Esophagus muscularis mucosa (tissue), 4 donors: ENCODE measurements around the gene NCAM1. TPM values are rescaled to one million over a fixed set of nuclear protein-coding genes. Genes with fewer than 3 reads are reported as not detected.

Source experiments
- DNase-seq: peaks from one replicate; pipeline ENCODE4 v3.0.0-alpha.2; 2017; ENCODE audit errors: extremely low spot score
- H3K27ac ChIP-seq, 4 donors: fragments of 200-600 bp; sonication (generic); replicated peaks in 1 of 4; 1 replicate in 3 of 4; 2 replicates in 1 of 4; pipeline ENCODE4 v1.5.1; 2016 to 2019; ENCODE audit warnings: mild to moderate bottlenecking in 1 of 4
- H3K27me3 ChIP-seq, 4 donors: fragments of 200-600 bp; sonication (generic); one replicate each; pipeline versions ENCODE4 v1.5.1 to v1.6.0; 2016 to 2019
- H3K36me3 ChIP-seq, 4 donors: fragments of 200-600 bp; sonication (generic); one replicate each; pipeline ENCODE4 v1.5.1; 2016 to 2019
- H3K4me1 ChIP-seq, 4 donors: fragments of 200-600 bp; sonication (generic); one replicate each; pipeline ENCODE4 v1.5.1; 2016 to 2019
- H3K4me3 ChIP-seq, 4 donors: fragments of 200-600 bp; sonication (generic); 1 replicate in 2 of 4; 2 replicates in 2 of 4; pipeline ENCODE4 v1.5.1; 2016 to 2019; ENCODE audit warnings: mild to moderate bottlenecking in 4 of 4, moderate library complexity in 1 of 4
- H3K9me3 ChIP-seq, 4 donors: fragments of 200-600 bp; sonication (generic); 1 replicate in 3 of 4; 2 replicates in 1 of 4; pipeline ENCODE4 v1.5.1; 2016 to 2019
- CTCF ChIP-seq, 3 experiments: fragments of 200-600 bp in 2 of 3; fragments of 450-650 bp in 1 of 3; sonication (generic) in 2 of 3; IDR thresholded peaks; one replicate each; pipeline ENCODE4 v1.5.1; 2017 to 2019; ENCODE audit warnings: antibody characterized with exemption in 3 of 3, mild to moderate bottlenecking in 2 of 3, moderate library complexity in 1 of 3
- EP300 ChIP-seq: sonication (generic); formaldehyde crosslinking; IDR thresholded peaks from one replicate; pipeline ENCODE4 v1.6.1; 2017; ENCODE audit warnings: antibody characterized with exemption
- POLR2A ChIP-seq: fragments of 450-650 bp; IDR thresholded peaks from one replicate; pipeline ENCODE4 v1.6.1; 2017; ENCODE audit warnings: antibody characterized with exemption, moderate library complexity, mild to moderate bottlenecking, low read depth
- POLR2AphosphoS5 ChIP-seq, 2 donors: sonication (generic); formaldehyde crosslinking; IDR thresholded peaks; one replicate each; pipeline ENCODE4 v1.6.1; 2017; ENCODE audit warnings: antibody characterized with exemption in 2 of 2
- WGBS: methylation state at CpG from one replicate; pipeline ENCODE4 v1.1.5; 2018; 5-methylcytosine and 5-hydroxymethylcytosine counted together
- intact Hi-C: fragments of 100-400 bp; cut with DNase I; formaldehyde crosslinking; loops from one replicate; pipeline ENCODE4 v1.15.1; 2023
- total RNA-seq, 4 donors: library from RNA; depleted of rRNA; stranded (reverse); fragments of >200 nt; gene quantifications; one replicate each; pipeline versions ENCODE4 v1.1.0 to v1.2.1, GENCODE V29; 2016

NCAM1 gene
- total RNA-seq, 4 donors from 2014 or later, result 83.5 to 161 (median 95.2) TPM

- 95% methylated on average over 10 of the region's 10 CpGs for WGBS
- no peaks in the 10 kb centered on the region for H3K9me3 ChIP-seq
- intact Hi-C loops, result no loop called here
- H3K27me3 ChIP-seq, result no peaks in the 10 kb centered on the region
- no peaks in the 10 kb centered on the region for H3K4me1 ChIP-seq
- TF ChIP-seq POLR2A, result no peak
- TF ChIP-seq EP300, result no peak
- TF ChIP-seq CTCF (IDR thresholded peaks at IDR 0.05), result no peak
- TF ChIP-seq POLR2AphosphoS5 (IDR thresholded peaks at IDR 0.05), result no peak
- peaks cover 0 to 33% (median 16%) of the 10 kb centered on the region in 4 donors for H3K36me3 ChIP-seq
- DNase-seq, result no peak
- no peak overlapping the region for H3K27ac ChIP-seq
- no peak overlapping the region for H3K4me3 ChIP-seq
These were observed 312.5 kb downstream of the NCAM1 start for GRCh38 chr11:113273720-113274119.

- intact Hi-C loops, result no loop called here
- Histone ChIP-seq H3K27ac (no peak overlapping the region), H3K9me3 (no peaks in the 10 kb centered on the region), H3K4me1 (no peaks in the 10 kb centered on the region), H3K27me3 (no peaks in the 10 kb centered on the region), H3K36me3 (peaks cover 0 to 33% (median 14%) of the 10 kb centered on the region in 4 donors), H3K4me3 (no peak overlapping the region)
- WGBS, result 91% methylated on average over 13 of the region's 19 CpGs
- no peak for DNase-seq
- no peak for TF ChIP-seq EP300
- no peak for TF ChIP-seq CTCF (IDR thresholded peaks at IDR 0.05)
- no peak for TF ChIP-seq POLR2A
- no peak for TF ChIP-seq POLR2AphosphoS5 (IDR thresholded peaks at IDR 0.05)
These were observed 313.7 kb downstream of the NCAM1 start for GRCh38 chr11:113274713-113275582.

- peaks cover 0 to 33% (median 11%) of the 10 kb centered on the region in 4 donors for H3K36me3 ChIP-seq
- no peak overlapping the region for H3K4me3 ChIP-seq
- H3K27me3 ChIP-seq, result no peaks in the 10 kb centered on the region
- 82% methylated on average over 7 of the region's 7 CpGs for WGBS
- H3K9me3 ChIP-seq, result no peaks in the 10 kb centered on the region
- intact Hi-C loops, result no loop called here
- no peak for TF ChIP-seq EP300
- no peak for TF ChIP-seq POLR2A
- TF ChIP-seq CTCF (IDR thresholded peaks at IDR 0.05), result no peak
- TF ChIP-seq POLR2AphosphoS5 (IDR thresholded peaks at IDR 0.05), result no peak
- H3K4me1 ChIP-seq, result no peaks in the 10 kb centered on the region
- no peak overlapping the region for H3K27ac ChIP-seq
- no peak for DNase-seq
These were observed 314.4 kb downstream of the NCAM1 start for GRCh38 chr11:113275602-113276001.

GRCh38 chr11:113276466-113276865 lies 315.2 kb downstream of the NCAM1 start:
- TF ChIP-seq EP300 (no peak), POLR2AphosphoS5 (IDR thresholded peaks at IDR 0.05) (no peak), POLR2A (no peak)
- Histone ChIP-seq H3K27ac (no peak overlapping the region), H3K4me1 (no peaks in the 10 kb centered on the region), H3K9me3 (no peaks in the 10 kb centered on the region), H3K36me3 (peaks cover 0 to 32% (median 11%) of the 10 kb centered on the region in 4 donors), H3K27me3 (no peaks in the 10 kb centered on the region), H3K4me3 (no peak overlapping the region)
- DNase-seq, result no peak
- 77% methylated on average over 2 of the region's 2 CpGs for WGBS
- intact Hi-C loops, result no loop called here

- WGBS, result 91% methylated on average over 5 of the region's 5 CpGs
- no peaks in the 10 kb centered on the region for H3K27me3 ChIP-seq
- H3K4me1 ChIP-seq, result no peaks in the 10 kb centered on the region
- DNase-seq, result no peak
- H3K36me3 ChIP-seq, result peaks cover 0 to 18% (median 8%) of the 10 kb centered on the region in 4 donors
- no peaks in the 10 kb centered on the region for H3K9me3 ChIP-seq
- no peak for TF ChIP-seq POLR2A
- TF ChIP-seq POLR2AphosphoS5 (IDR thresholded peaks at IDR 0.05), result no peak
- TF ChIP-seq CTCF (IDR thresholded peaks at IDR 0.05), result no peak
- no peak for TF ChIP-seq EP300
- H3K4me3 ChIP-seq, result no peak overlapping the region
- intact Hi-C loops, result no loop called here
- no peak overlapping the region for H3K27ac ChIP-seq
These were observed 316.7 kb downstream of the NCAM1 start for GRCh38 chr11:113277907-113278306.
